ENCODE measurements around the gene WSCD2. TPM values are rescaled to one million over a fixed set of nuclear protein-coding genes. Genes with fewer than 3 reads are reported as not detected.

WSCD2 gene
- total RNA-seq, 2 experiments from 2014 or later, result not detected

GRCh38 chr12:108134744-108135143, 5.7 kb downstream of the WSCD2 start:
- intact Hi-C loops (cut with DNase I, micrococcal nuclease), result no loop called here
- Histone ChIP-seq H3K27me3 (ENCODE audit: control insufficient read depth in 1 of 2, insufficient read depth in 2 of 2, low read length in 2 of 2) (peaks cover 14 to 25% of the 10 kb centered on the region in 2 experiments), H3K27ac (ENCODE audit: low read depth in 1 of 2, low read length in 2 of 2) (no peak overlapping the region), H3K9me3 (ENCODE audit: control insufficient read depth in 1 of 2, insufficient read depth in 1 of 2, low read length in 2 of 2) (peaks cover 0 to 11% of the 10 kb centered on the region in 2 experiments), H3K4me3 (ENCODE audit: low read length) (no peak overlapping the region), H3K36me3 (ENCODE audit: insufficient read depth, low read length) (no peaks in the 10 kb centered on the region), H3K4me1 (ENCODE audit: insufficient read depth, low read length) (no peaks in the 10 kb centered on the region)
- POLR2A ChIA-PET, result no interaction called here
- Mint-ChIP-seq H3K36me3 (ENCODE audit: low read depth) (no peaks in the 10 kb centered on the region), H3K9me3 (no peaks in the 10 kb centered on the region), H3K4me3 (no peak overlapping the region), H3K27ac (no peak overlapping the region), H3K4me1 (ENCODE audit: low read depth) (no peaks in the 10 kb centered on the region), H3K27me3 (peaks cover 57% of the 10 kb centered on the region)
- CTCF ChIA-PET, result no interaction called here
- ATAC-seq (ENCODE audit: poor library complexity) (no peak), DNase-seq (no peak)
- TF ChIP-seq, protein P1, sequence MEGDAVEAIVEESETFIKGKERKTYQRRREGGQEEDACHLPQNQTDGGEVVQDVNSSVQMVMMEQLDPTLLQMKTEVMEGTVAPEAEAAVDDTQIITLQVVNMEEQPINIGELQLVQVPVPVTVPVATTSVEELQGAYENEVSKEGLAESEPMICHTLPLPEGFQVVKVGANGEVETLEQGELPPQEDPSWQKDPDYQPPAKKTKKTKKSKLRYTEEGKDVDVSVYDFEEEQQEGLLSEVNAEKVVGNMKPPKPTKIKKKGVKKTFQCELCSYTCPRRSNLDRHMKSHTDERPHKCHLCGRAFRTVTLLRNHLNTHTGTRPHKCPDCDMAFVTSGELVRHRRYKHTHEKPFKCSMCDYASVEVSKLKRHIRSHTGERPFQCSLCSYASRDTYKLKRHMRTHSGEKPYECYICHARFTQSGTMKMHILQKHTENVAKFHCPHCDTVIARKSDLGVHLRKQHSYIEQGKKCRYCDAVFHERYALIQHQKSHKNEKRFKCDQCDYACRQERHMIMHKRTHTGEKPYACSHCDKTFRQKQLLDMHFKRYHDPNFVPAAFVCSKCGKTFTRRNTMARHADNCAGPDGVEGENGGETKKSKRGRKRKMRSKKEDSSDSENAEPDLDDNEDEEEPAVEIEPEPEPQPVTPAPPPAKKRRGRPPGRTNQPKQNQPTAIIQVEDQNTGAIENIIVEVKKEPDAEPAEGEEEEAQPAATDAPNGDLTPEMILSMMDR (IDR thresholded peaks at IDR 0.05), result no peak

DNA sequence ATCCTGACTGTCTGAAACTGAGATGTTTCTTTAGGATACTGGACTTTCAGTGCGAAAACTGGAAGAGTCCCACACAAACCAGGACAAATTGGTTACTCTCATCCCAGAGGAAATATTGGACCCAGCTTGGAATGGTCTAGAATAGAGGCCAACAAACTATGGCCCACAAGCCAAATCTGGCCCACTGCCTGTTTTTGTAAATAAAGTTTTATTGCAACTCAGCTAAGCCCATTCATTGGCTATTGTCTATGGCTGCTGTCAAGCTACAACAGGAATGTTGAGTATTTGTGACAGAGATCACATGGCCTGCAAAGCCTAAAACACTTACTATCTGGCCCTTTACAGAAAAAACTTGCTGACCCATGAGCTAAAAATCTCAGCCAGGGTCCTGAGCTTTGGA, 6.5 kb downstream of the WSCD2 start:
- Mint-ChIP-seq H3K4me3 (no peak overlapping the region), H3K9me3 (no peaks in the 10 kb centered on the region), H3K4me1 (ENCODE audit: low read depth) (no peaks in the 10 kb centered on the region), H3K27ac (no peak overlapping the region), H3K27me3 (peaks cover 49% of the 10 kb centered on the region), H3K36me3 (ENCODE audit: low read depth) (no peaks in the 10 kb centered on the region)
- ATAC-seq (ENCODE audit: poor library complexity) (no peak), DNase-seq (no peak)
- intact Hi-C loops (cut with DNase I, micrococcal nuclease), result no loop called here
- Histone ChIP-seq H3K9me3 (ENCODE audit: control insufficient read depth in 1 of 2, insufficient read depth in 1 of 2, low read length in 2 of 2) (peaks cover 0 to 6% of the 10 kb centered on the region in 2 experiments), H3K27ac (ENCODE audit: low read depth in 1 of 2, low read length in 2 of 2) (no peak overlapping the region), H3K4me3 (ENCODE audit: low read length) (no peak overlapping the region), H3K4me1 (ENCODE audit: insufficient read depth, low read length) (no peaks in the 10 kb centered on the region), H3K36me3 (ENCODE audit: insufficient read depth, low read length) (no peaks in the 10 kb centered on the region), H3K27me3 (ENCODE audit: control insufficient read depth in 1 of 2, insufficient read depth in 2 of 2, low read length in 2 of 2) (peaks cover 5 to 16% of the 10 kb centered on the region in 2 experiments)
- TF ChIP-seq, protein P1 (IDR thresholded peaks at IDR 0.05), result no peak
- ChIA-PET POLR2A (no interaction called here), CTCF (no interaction called here)

GRCh38 chr12:108136697-108137096, 7.6 kb downstream of the WSCD2 start:
- H3K27ac ChIP-seq (ENCODE audit: low read depth in 1 of 2, low read length in 2 of 2), result no peak overlapping the region
- ATAC-seq (ENCODE audit: poor library complexity), result no peak
- H3K4me3 ChIP-seq (ENCODE audit: low read length), result no peak overlapping the region
- Mint-ChIP-seq H3K27me3 (peaks cover 38% of the 10 kb centered on the region), H3K27ac (no peak overlapping the region), H3K36me3 (ENCODE audit: low read depth) (no peaks in the 10 kb centered on the region), H3K9me3 (no peaks in the 10 kb centered on the region), H3K4me1 (ENCODE audit: low read depth) (no peaks in the 10 kb centered on the region), H3K4me3 (no peak overlapping the region)
- no peak for DNase-seq
- intact Hi-C loops (cut with DNase I, micrococcal nuclease), result no loop called here
- H3K27me3 ChIP-seq (ENCODE audit: control insufficient read depth in 1 of 2, insufficient read depth in 2 of 2, low read length in 2 of 2), result peaks cover 0 to 7% of the 10 kb centered on the region in 2 experiments
- TF ChIP-seq, protein P1 (IDR thresholded peaks at IDR 0.05), result no peak
- no peaks in the 10 kb centered on the region for H3K4me1 ChIP-seq (ENCODE audit: insufficient read depth, low read length)
- ChIA-PET POLR2A (no interaction called here), CTCF (no interaction called here)
- H3K36me3 ChIP-seq (ENCODE audit: insufficient read depth, low read length), result no peaks in the 10 kb centered on the region
- peaks cover 0 to 6% of the 10 kb centered on the region in 2 experiments for H3K9me3 ChIP-seq (ENCODE audit: control insufficient read depth in 1 of 2, insufficient read depth in 1 of 2, low read length in 2 of 2)

Data from CD4-positive, alpha-beta T cell (primary cell).